ENCODE data around the gene UFSP1.
A peak's percentile ranks its signal among the peaks of the same experiment; 100 is the strongest.
"Not testable (repeated sequence)": the region's sequence is repeated elsewhere in the genome, so short reads cannot be mapped to it uniquely, and the experiment has no call there.

UFSP1 gene

GRCh38 chr7:100929808-100930174 lies 40.3 kb upstream of the UFSP1 start:
- Histone ChIP-seq H3K9me3 (ENCODE audit: insufficient read depth, low read depth, low read length) (no peaks in the 10 kb centered on the region), H4K12ac (ENCODE audit: low read depth, low read length) (no peak overlapping the region), H2AK5ac (ENCODE audit: low read length) (peak overlapping the region; percentile 16), H2BK12ac (ENCODE audit: low read length) (peak overlapping the region; percentile 80), H3K14ac (ENCODE audit: low read length) (peak overlapping the region; percentile 14), H4K8ac (ENCODE audit: low read depth, low read length) (peak overlapping the region; percentile 62), H3K79me1 (ENCODE audit: low read length) (peaks cover 14% of the 10 kb centered on the region), H3K4ac (ENCODE audit: low read depth, low read length) (peak overlapping the region; percentile 26), H3K4me3 (ENCODE audit: low read depth, low read length) (no peak overlapping the region), H3K27me3 (ENCODE audit: insufficient read depth, low read length) (no peaks in the 10 kb centered on the region), H3K4me1 (ENCODE audit: control insufficient read depth in 1 of 2, insufficient read depth in 2 of 2, low read length in 2 of 2) (peaks cover 6 to 11% of the 10 kb centered on the region in 2 experiments), H3K36me3 (ENCODE audit: control insufficient read depth in 1 of 2, insufficient read depth in 2 of 2, low read length in 2 of 2) (peaks cover 0 to 1% of the 10 kb centered on the region in 2 experiments), H2AFZ (ENCODE audit: insufficient read depth, low read length, poor library complexity) (peak overlapping the region; percentile 4), H2BK120ac (ENCODE audit: insufficient read depth, low read length, poor library complexity) (peak overlapping the region; percentile 75), H3K18ac (ENCODE audit: low read length) (peak overlapping the region; percentile 22), H3K23ac (ENCODE audit: low read length) (no peak overlapping the region), H3K79me2 (ENCODE audit: control insufficient read depth, insufficient read depth, low read length, poor library complexity) (no peaks in the 10 kb centered on the region), H3K4me2 (ENCODE audit: low read length) (peak overlapping the region; percentile 78), H3K9ac (ENCODE audit: low read length) (no peak overlapping the region), H2BK5ac (ENCODE audit: low read depth, low read length, poor library complexity) (peak overlapping the region; percentile 58), H3K27ac (ENCODE audit: low read depth, low read length) (peak overlapping the region; percentile 92), H4K91ac (ENCODE audit: low read depth, low read length) (peak overlapping the region; percentile 90)
- no CpG with 5 or more reads among the region's 1 CpG for WGBS (ENCODE audit: extremely low coverage, insufficient coverage, insufficient read length)
- DNase-seq = peak in 1 of 2 donors; percentile 27

GRCh38 chr7:100923616-100924015 lies 34.1 kb upstream of the UFSP1 start:
- H3K79me1 ChIP-seq (ENCODE audit: low read length); H2AK5ac ChIP-seq (ENCODE audit: low read length); H3K4ac ChIP-seq (ENCODE audit: low read depth, low read length); H4K91ac ChIP-seq (ENCODE audit: low read depth, low read length); H3K14ac ChIP-seq (ENCODE audit: low read length); H2BK5ac ChIP-seq (ENCODE audit: low read depth, low read length, poor library complexity); H3K79me2 ChIP-seq (ENCODE audit: control insufficient read depth, insufficient read depth, low read length, poor library complexity); H4K12ac ChIP-seq (ENCODE audit: low read depth, low read length); H3K4me3 ChIP-seq (ENCODE audit: low read depth, low read length); H3K4me2 ChIP-seq (ENCODE audit: low read length); H3K36me3 ChIP-seq (ENCODE audit: control insufficient read depth in 1 of 2, insufficient read depth in 2 of 2, low read length in 2 of 2); H4K8ac ChIP-seq (ENCODE audit: low read depth, low read length); H3K27ac ChIP-seq (ENCODE audit: low read depth, low read length); H2BK12ac ChIP-seq (ENCODE audit: low read length); H3K27me3 ChIP-seq (ENCODE audit: insufficient read depth, low read length); H3K9ac ChIP-seq (ENCODE audit: low read length); H3K4me1 ChIP-seq (ENCODE audit: control insufficient read depth in 1 of 2, insufficient read depth in 2 of 2, low read length in 2 of 2); H2AFZ ChIP-seq (ENCODE audit: insufficient read depth, low read length, poor library complexity); H3K18ac ChIP-seq (ENCODE audit: low read length); H3K9me3 ChIP-seq (ENCODE audit: insufficient read depth, low read depth, low read length); H3K23ac ChIP-seq (ENCODE audit: low read length); H2BK120ac ChIP-seq (ENCODE audit: insufficient read depth, low read length, poor library complexity); DNase-seq: not testable (repeated sequence)
- WGBS (ENCODE audit: extremely low coverage, insufficient coverage, insufficient read length) = no CpG with 5 or more reads among the region's 4 CpGs

GRCh38 chr7:100921039-100921438 lies 31.5 kb upstream of the UFSP1 start:
- Histone ChIP-seq H3K4me1 (ENCODE audit: control insufficient read depth in 1 of 2, insufficient read depth in 2 of 2, low read length in 2 of 2) (peaks cover 4 to 9% of the 10 kb centered on the region in 2 experiments), H4K12ac (ENCODE audit: low read depth, low read length) (no peak overlapping the region), H3K27me3 (ENCODE audit: insufficient read depth, low read length) (no peaks in the 10 kb centered on the region), H4K8ac (ENCODE audit: low read depth, low read length) (no peak overlapping the region), H2AK5ac (ENCODE audit: low read length) (no peak overlapping the region), H4K91ac (ENCODE audit: low read depth, low read length) (no peak overlapping the region), H3K9me3 (ENCODE audit: insufficient read depth, low read depth, low read length) (no peaks in the 10 kb centered on the region), H3K23ac (ENCODE audit: low read length) (no peak overlapping the region), H3K9ac (ENCODE audit: low read length) (peak overlapping the region; percentile 78), H2BK120ac (ENCODE audit: insufficient read depth, low read length, poor library complexity) (no peak overlapping the region), H2BK5ac (ENCODE audit: low read depth, low read length, poor library complexity) (no peak overlapping the region), H3K27ac (ENCODE audit: low read depth, low read length) (no peak overlapping the region), H3K79me2 (ENCODE audit: control insufficient read depth, insufficient read depth, low read length, poor library complexity) (no peaks in the 10 kb centered on the region), H3K14ac (ENCODE audit: low read length) (no peak overlapping the region), H3K4me3 (ENCODE audit: low read depth, low read length) (no peak overlapping the region), H3K18ac (ENCODE audit: low read length) (no peak overlapping the region), H3K36me3 (ENCODE audit: control insufficient read depth in 1 of 2, insufficient read depth in 2 of 2, low read length in 2 of 2) (no peaks in the 10 kb centered on the region), H3K4me2 (ENCODE audit: low read length) (no peak overlapping the region), H3K4ac (ENCODE audit: low read depth, low read length) (no peak overlapping the region), H2BK12ac (ENCODE audit: low read length) (no peak overlapping the region), H2AFZ (ENCODE audit: insufficient read depth, low read length, poor library complexity) (no peak overlapping the region), H3K79me1 (ENCODE audit: low read length) (no peaks in the 10 kb centered on the region)
- DNase-seq = no peak

- WGBS (ENCODE audit: extremely low coverage, insufficient coverage, insufficient read length) = no CpG with 5 or more reads among the region's 9 CpGs
- H3K36me3 ChIP-seq (ENCODE audit: control insufficient read depth in 1 of 2, insufficient read depth in 2 of 2, low read length in 2 of 2); H3K79me2 ChIP-seq (ENCODE audit: control insufficient read depth, insufficient read depth, low read length, poor library complexity): not testable (repeated sequence)
Measured at GRCh38 chr7:100919779-100920437, 30.4 kb upstream of the UFSP1 start.

More at GRCh38 chr7:100919779-100920437, 30.4 kb upstream of the UFSP1 start:
- H3K9ac ChIP-seq (ENCODE audit: low read length); H2BK120ac ChIP-seq (ENCODE audit: insufficient read depth, low read length, poor library complexity); H2AK5ac ChIP-seq (ENCODE audit: low read length); H3K18ac ChIP-seq (ENCODE audit: low read length); H3K4ac ChIP-seq (ENCODE audit: low read depth, low read length); H3K4me2 ChIP-seq (ENCODE audit: low read length); H2BK12ac ChIP-seq (ENCODE audit: low read length); DNase-seq; H3K27ac ChIP-seq (ENCODE audit: low read depth, low read length); H3K14ac ChIP-seq (ENCODE audit: low read length); H3K4me3 ChIP-seq (ENCODE audit: low read depth, low read length); H4K91ac ChIP-seq (ENCODE audit: low read depth, low read length); H3K4me1 ChIP-seq (ENCODE audit: control insufficient read depth in 1 of 2, insufficient read depth in 2 of 2, low read length in 2 of 2); H4K8ac ChIP-seq (ENCODE audit: low read depth, low read length); H3K27me3 ChIP-seq (ENCODE audit: insufficient read depth, low read length); H3K23ac ChIP-seq (ENCODE audit: low read length); H2AFZ ChIP-seq (ENCODE audit: insufficient read depth, low read length, poor library complexity); H2BK5ac ChIP-seq (ENCODE audit: low read depth, low read length, poor library complexity); H3K9me3 ChIP-seq (ENCODE audit: insufficient read depth, low read depth, low read length); H3K79me1 ChIP-seq (ENCODE audit: low read length); H4K12ac ChIP-seq (ENCODE audit: low read depth, low read length): not testable (repeated sequence)
